Measurements from ENCODE around the gene TMEM106C. TPM values are rescaled to one million over a fixed set of nuclear protein-coding genes. Genes with fewer than 3 reads are reported as not detected.

Gene TMEM106C
- total RNA-seq, 1 experiment from 2014 or later = 99.4 TPM

DNA sequence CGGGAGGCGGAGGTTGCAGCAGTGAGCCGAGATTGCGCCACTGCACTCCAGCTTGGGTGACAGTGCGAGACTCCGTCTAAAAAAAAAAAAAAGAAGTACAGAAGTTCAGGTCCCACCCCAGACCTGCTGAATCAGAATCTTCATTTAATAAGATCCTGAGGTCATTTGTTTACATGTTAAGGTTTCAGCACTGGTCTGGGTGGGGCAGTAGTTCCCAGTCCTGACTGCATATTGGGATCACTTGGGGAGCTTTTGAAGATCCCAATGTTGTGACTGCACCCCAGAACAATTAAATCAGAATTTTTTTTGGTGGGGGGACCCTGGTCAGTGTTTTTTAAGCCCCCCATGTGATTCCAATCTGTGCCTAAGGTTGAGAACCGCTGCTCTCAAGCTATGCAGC lies 52.6 kb downstream of the TMEM106C start:
- ChIA-PET CTCF (no interaction called here), POLR2A (ENCODE audit: unreplicated experiment) (no interaction called here)
- BruUV-seq (replicated peaks) = no TSS peak
- Histone ChIP-seq H3K4me3 (no peak overlapping the region), H2AFZ (no peak overlapping the region), H3K4me2 (no peak overlapping the region), H3K9me3 (ENCODE audit: insufficient read depth, low read depth) (no peaks in the 10 kb centered on the region), H3K9me2 (ENCODE audit: insufficient read depth) (no peaks in the 10 kb centered on the region), H3K27ac (no peak overlapping the region), H3F3A (ENCODE audit: insufficient read depth, low read depth) (no peaks in the 10 kb centered on the region), H3K27me3 (ENCODE audit: insufficient read depth, low read depth) (peaks cover 85% of the 10 kb centered on the region), H3K4me1 (replicated peaks; ENCODE audit: insufficient read depth) (peaks cover 2% of the 10 kb centered on the region), H4K20me1 (ENCODE audit: insufficient read depth) (no peaks in the 10 kb centered on the region), H3K79me2 (ENCODE audit: low read depth) (no peaks in the 10 kb centered on the region), H3K36me3 (ENCODE audit: low read depth) (no peaks in the 10 kb centered on the region)
- intact Hi-C loops (cut with micrococcal nuclease; ENCODE audit: unreplicated experiment) = no loop called here
- no peak for TF ChIP-seq CTCF (conservative IDR thresholded peaks at IDR 0.05)
- no peak for TF ChIP-seq EZH2 (IDR thresholded peaks at IDR 0.05; ENCODE audit: low read depth)
- no peak for DNase-seq

- Histone ChIP-seq H3K27ac (no peak overlapping the region), H4K20me1 (ENCODE audit: insufficient read depth) (no peaks in the 10 kb centered on the region), H3K4me1 (replicated peaks; ENCODE audit: insufficient read depth) (peaks cover 8% of the 10 kb centered on the region), H3K4me2 (no peak overlapping the region), H3K4me3 (no peak overlapping the region), H3K27me3 (ENCODE audit: insufficient read depth, low read depth) (peaks cover 80% of the 10 kb centered on the region), H3K36me3 (ENCODE audit: low read depth) (no peaks in the 10 kb centered on the region), H2AFZ (no peak overlapping the region), H3K9me2 (ENCODE audit: insufficient read depth) (no peaks in the 10 kb centered on the region), H3K79me2 (ENCODE audit: low read depth) (no peaks in the 10 kb centered on the region), H3K9me3 (ENCODE audit: insufficient read depth, low read depth) (no peaks in the 10 kb centered on the region), H3F3A (ENCODE audit: insufficient read depth, low read depth) (no peaks in the 10 kb centered on the region)
- BruUV-seq (replicated peaks) = no TSS peak
- no peak for DNase-seq
- intact Hi-C loops (cut with micrococcal nuclease; ENCODE audit: unreplicated experiment) = no loop called here
- TF ChIP-seq EZH2 (IDR thresholded peaks at IDR 0.05; ENCODE audit: low read depth) (no peak), CTCF (conservative IDR thresholded peaks at IDR 0.05) (no peak)
- POLR2A ChIA-PET (ENCODE audit: unreplicated experiment) = no interaction called here
- CTCF ChIA-PET = no interaction called here
Measured at GRCh38 chr12:48016373-48017020, 53.1 kb downstream of the TMEM106C start.

DNA sequence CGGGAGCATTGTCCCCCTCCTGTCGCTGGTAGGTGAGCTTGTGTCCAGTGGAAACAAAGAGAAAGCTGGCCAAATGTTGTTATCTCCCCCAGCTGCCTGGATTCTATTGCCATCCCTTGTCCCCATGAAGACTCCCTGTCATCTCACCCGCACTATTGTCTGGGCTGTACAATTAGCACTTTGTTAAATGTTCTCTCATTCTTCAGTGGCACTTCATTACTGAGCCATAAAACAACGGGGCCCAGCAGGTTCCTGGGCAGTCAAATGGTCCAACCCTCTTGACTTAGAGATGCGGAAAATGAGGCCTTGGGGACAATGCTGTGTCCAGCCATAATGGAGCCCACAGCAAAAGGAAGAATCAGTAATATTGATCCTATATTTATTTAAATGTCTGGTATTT lies 54.1 kb downstream of the TMEM106C start:
- Histone ChIP-seq H3K9me2 (ENCODE audit: insufficient read depth) (no peaks in the 10 kb centered on the region), H2AFZ (no peak overlapping the region), H3K4me1 (replicated peaks; ENCODE audit: insufficient read depth) (peaks cover 17% of the 10 kb centered on the region), H3K4me2 (no peak overlapping the region), H3F3A (ENCODE audit: insufficient read depth, low read depth) (peaks cover 5% of the 10 kb centered on the region), H3K9me3 (ENCODE audit: insufficient read depth, low read depth) (no peaks in the 10 kb centered on the region), H3K36me3 (ENCODE audit: low read depth) (no peaks in the 10 kb centered on the region), H3K79me2 (ENCODE audit: low read depth) (no peaks in the 10 kb centered on the region), H4K20me1 (ENCODE audit: insufficient read depth) (no peaks in the 10 kb centered on the region), H3K27ac (no peak overlapping the region), H3K27me3 (ENCODE audit: insufficient read depth, low read depth) (peaks cover 70% of the 10 kb centered on the region), H3K4me3 (no peak overlapping the region)
- no peak for DNase-seq
- intact Hi-C loops (cut with micrococcal nuclease; ENCODE audit: unreplicated experiment) = no loop called here
- ChIA-PET POLR2A (ENCODE audit: unreplicated experiment) (no interaction called here), CTCF (no interaction called here)
- TF ChIP-seq CTCF (conservative IDR thresholded peaks at IDR 0.05) (no peak), EZH2 (IDR thresholded peaks at IDR 0.05; ENCODE audit: low read depth) (no peak)
- no TSS peak for BruUV-seq (replicated peaks)
